Peyer's patch (tissue), 4 donors: ENCODE results near the gene TNIK.

ENCODE experiments used
- CTCF ChIP-seq, 6 experiments: fragments of 450-650 bp in 4 of 6; fragments of 200-600 bp in 2 of 6; sonication (generic) in 1 of 6; IDR thresholded peaks; one replicate each; pipeline ENCODE4 v1.5.1; 2017 to 2019; ENCODE audit warnings: antibody characterized with exemption in 6 of 6, mild to moderate bottlenecking in 3 of 6, moderate library complexity in 1 of 6
- POLR2A ChIP-seq, 2 donors: fragments of 450-650 bp; IDR thresholded peaks; one replicate each; pipeline ENCODE4 v1.5.1; 2017; ENCODE audit warnings: antibody characterized with exemption in 2 of 2, mild to moderate bottlenecking in 2 of 2, moderate library complexity in 2 of 2

GRCh38 chr3:171165983-171166382 lies 294.2 kb downstream of the TNIK start:
- TF ChIP-seq CTCF (IDR thresholded peaks at IDR 0.05), result no peak
- no peak for TF ChIP-seq POLR2A (IDR thresholded peaks at IDR 0.05)
